Colon (tissue), 2 donors: ENCODE data around the gene LRMDA.

Experiments
- FAIRE-seq: peaks from 2 replicates; lab custom pipeline; 2012; peaks lifted over from hg19 to GRCh38; lab: Jason Lieb, UNC
- donor health status: control.
- donor health status: control.

Gene LRMDA

GRCh38 chr10:75925999-75926398 is 494.6 kb downstream of the LRMDA start:
- FAIRE-seq, result no peak

DNA sequence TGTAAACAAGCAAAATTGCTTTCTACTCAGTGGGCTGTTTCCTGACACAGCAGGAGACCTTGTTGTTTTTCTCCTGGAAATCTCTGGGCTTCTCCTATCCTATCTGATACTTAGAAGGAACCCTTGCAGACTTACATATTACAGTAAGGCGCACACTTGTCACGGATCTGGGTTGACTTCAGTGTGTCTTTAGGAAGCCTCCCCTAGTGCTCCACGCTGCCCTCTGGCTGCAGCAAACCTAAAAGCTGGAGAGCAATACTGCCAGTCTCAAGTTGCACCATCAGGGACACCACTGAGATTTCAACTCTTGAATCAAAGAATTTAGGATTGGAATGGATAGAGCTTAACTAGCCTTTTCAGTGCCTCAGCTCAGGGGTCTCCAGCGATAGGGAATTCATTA is 495.3 kb downstream of the LRMDA start:
- FAIRE-seq, result no peak

GRCh38 chr10:75928231-75928630 is 496.8 kb downstream of the LRMDA start:
- FAIRE-seq, result no peak

- no peak for FAIRE-seq
These were observed 498.3 kb downstream of the LRMDA start for GRCh38 chr10:75929630-75930161.

GRCh38 chr10:75932921-75933320 is 501.5 kb downstream of the LRMDA start:
- no peak for FAIRE-seq

DNA sequence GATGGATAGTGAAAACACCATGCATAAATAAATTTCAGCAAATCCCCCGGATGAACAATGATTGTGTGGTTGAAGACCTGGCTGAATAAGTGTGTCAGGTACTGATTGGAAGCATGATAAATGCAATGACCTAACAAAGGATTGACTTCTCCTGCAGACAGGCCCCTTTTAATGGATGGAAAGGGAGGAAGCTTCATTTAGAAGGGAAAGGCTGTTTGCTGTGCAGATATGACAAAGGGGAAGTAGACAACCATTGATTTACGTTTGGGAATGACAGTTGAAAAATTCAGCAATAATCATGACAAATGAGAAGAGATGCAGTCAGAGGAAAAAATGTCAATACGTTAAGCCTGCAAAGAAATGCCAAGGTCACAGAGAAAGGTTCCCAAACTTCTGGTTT is 503.8 kb downstream of the LRMDA start:
- FAIRE-seq, result no peak

- no peak for FAIRE-seq
These were observed 504.4 kb downstream of the LRMDA start for GRCh38 chr10:75935650-75936400.

- FAIRE-seq, result no peak
These were observed 505.4 kb downstream of the LRMDA start for GRCh38 chr10:75936841-75937240.

DNA sequence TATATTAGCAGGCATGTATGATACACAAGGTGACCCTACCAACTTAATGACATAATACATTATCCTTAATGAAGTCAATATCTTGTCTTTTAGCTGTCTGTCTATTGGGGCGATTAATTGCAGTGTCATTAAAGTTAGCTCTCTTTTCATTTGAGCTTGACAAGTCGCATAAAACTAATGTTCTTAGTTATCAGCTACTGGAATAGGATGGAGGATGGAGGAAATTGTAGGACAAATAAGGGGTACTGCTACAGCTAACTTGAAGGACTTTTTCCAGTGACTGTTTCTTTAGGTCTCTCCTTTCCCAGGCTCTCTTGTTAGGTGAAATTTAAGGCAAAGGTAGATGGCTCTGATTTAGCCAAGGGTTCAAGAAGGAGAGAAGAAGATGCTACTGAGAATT is 506.4 kb downstream of the LRMDA start:
- no peak for FAIRE-seq

DNA sequence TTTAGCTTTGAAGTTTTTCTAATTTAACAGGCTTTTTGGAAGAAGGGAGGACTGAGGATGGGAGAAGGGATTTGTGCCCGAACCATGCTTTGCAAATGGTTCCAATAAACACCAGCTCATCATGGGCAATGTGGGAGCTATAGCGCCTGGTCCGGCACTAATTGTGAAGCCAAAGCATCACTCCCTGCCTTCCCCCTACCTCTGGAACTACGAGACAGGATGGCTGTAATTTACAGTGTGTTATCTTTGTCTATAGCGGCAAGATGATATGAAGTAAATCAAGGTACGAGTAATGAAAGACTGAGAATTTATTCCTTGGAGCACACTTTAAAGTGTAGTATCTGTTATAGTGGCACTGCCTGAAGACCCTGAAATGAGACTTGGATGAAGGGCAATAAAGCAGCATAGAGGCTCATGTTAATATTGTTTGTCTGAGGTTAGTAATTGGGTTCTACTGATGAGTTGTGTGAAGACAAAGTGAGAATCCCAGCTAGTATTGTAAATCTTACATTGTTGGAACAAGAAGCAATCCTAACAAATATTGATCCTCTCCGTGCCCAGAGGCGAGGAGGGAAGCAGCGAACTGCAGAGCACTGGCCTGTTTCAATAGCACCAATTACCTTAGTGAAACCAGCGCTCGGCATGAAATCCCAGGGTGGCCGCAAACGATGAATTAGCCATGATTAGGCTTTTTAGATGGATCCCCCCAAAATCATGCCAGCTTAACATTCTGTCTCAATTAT is 507.1 kb downstream of the LRMDA start:
- FAIRE-seq, result no peak

- FAIRE-seq, result no peak
These were observed 508.1 kb downstream of the LRMDA start for GRCh38 chr10:75939541-75939940.

DNA sequence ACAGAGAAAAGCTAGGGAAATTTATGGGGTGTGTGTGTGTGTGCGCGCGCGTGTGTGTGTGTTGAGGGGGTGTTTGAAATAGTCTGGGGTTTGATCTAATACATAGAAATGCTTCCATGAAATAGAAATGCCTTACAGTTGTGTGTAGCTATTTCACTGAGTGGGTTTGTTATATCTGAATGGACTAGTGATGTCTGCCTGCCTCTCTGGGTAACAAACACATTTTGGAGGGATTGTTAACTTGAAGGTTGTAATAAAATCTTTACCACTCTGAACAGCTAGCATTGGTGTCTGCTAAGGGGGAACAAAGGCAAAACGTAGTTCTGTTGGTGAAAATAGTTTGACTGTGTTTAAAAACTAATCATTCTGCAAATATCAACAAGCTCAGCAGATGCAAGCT is 509.3 kb downstream of the LRMDA start:
- FAIRE-seq, result no peak

DNA sequence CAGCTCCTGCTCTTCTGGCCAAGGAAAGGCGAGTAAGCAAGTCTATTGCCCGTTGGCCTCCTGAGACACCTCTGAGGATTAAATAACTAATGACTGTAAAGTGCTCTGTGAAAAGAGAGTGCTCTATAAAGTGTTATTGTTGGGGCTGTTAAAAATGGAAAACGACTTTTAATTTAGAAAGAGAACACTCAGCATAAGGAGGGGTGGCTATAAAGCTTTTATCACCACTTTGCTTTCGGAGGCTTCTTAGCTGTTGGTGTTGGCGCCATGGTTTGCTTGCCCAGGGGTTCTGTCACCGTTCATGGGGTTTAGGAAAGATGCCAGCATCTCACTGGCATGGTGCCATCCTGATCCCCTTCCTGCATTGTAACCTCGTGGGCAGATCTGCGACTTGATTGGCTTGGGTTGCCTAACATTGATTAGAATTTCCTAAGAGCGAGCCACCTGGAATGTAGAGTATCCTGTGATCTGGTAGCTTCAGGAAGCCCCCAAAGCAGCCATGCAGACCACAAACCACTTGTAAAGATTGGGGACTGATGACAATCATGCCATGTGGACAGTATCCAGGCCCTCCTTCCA is 509.9 kb downstream of the LRMDA start:
- FAIRE-seq, result no peak

DNA sequence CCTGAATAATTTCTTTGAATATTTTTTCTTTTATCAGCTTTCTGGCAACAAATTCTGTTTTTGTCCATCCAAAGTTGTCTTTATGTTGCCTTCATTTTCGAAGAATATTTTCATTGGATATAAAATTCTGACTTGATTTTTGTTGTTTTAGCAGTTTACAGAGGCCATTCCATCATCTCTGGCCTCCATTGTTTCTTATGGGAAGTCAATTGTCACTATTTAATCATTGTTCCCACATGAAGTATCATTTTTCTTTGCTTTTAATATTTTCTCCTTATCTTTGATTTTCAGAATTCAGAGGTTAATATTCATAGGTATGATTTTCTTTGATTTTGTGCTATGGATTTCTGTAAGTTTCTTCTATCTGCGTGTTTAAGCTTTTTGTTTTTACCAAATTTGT is 512.6 kb downstream of the LRMDA start:
- no peak for FAIRE-seq

DNA sequence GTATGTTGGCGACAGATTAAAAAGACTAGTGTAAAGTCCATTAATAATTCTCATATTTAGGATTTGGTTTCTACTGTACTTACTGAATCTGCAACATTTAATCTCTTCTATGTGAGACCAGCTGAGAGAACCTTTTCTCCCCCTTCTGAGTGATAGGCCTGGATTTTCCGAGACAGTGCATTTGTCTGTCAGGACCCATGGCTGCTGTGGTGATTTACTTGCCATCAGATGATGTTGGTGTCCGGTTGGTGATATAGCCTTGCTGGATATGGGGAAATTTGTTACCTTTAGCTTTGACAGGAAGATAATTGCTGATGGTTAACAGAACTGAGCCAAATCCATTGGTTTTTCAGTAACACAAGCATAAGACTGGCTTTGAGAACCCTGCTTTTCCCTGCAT is 517.2 kb downstream of the LRMDA start:
- no peak for FAIRE-seq

DNA sequence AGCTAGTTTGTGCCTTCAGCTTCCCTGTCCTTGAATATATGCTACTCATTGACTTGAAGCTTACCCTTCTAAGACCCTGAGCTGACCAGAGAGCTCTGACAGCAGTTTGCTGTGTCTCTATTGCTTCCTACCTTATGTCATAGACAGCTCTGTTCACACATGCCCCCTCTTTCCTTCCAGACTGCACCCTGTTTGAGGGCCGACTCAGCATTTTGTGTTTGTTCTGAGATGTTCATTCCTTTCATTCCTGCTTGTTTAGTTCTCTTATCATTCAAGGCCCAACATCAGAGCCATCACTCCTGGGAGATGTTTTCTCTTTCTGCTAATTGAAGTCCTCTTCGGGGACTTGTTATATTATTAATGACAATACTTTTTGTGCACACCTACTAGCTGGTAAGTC is 518.9 kb downstream of the LRMDA start:
- no peak for FAIRE-seq

DNA sequence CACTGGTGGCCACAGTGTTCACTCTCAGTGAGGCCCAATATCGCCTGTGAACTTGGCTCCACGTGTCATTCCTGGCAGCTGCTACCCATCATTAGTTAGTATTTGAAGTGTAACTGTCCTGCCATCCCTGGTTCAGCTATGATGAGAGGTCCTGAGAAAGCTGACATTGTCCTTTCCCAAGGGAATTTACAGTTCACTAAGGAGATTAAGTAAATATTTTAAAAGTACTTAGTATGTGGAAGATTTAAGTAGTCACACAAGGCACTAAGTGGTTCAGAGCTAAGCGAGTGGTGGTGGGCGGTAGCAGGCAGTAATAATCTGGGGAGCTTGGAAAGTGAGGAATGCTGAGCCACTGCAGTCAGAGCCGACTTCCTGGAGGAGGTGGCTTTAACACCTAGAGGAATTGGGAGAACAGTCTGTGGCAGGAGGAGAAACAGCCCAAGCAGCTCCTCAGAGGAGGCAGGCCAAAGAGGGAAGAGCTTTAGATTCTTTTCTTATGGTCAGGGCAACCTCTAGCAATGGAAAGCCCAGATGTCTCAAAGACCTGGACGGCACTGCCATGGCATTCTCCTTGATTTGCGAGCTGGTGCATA is 519.7 kb downstream of the LRMDA start:
- no peak for FAIRE-seq

DNA sequence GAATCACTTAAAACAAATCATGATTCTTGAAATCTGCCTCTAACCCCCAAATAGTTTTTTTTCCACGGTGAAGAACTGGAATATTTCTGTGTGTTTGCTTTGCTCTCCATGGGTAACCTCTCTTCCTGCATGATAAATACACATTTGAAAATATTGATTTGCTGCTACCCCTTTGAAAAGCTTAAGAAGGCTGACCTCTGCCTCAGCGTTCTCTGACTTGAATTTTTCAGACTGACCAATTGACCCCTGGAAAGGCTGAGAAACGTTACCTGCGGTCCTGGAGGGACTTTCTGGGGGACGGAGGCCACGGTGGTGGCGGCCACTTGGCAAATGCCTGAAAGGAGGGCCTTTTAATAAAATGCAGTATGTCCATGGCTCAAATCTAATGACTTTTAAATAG is 520.2 kb downstream of the LRMDA start:
- no peak for FAIRE-seq

DNA sequence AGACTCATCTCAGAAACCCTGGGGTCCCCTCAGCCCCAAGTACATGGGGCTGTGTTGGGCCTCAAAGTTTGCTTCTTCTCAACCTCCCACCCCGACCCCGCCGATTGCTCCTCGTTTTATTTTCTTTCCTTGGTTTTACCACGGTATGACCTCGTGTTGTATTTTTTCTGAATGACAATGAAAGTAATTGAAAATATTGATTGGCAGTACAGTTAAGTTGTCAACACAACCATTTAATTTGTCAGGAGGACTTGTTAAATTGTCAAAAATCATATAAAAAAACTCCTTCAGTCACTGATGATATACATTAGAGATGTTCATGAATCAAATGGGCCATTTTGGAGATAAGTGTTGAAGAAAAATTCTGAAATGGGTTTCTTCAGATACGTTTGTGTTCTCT is 520.7 kb downstream of the LRMDA start:
- FAIRE-seq, result no peak

DNA sequence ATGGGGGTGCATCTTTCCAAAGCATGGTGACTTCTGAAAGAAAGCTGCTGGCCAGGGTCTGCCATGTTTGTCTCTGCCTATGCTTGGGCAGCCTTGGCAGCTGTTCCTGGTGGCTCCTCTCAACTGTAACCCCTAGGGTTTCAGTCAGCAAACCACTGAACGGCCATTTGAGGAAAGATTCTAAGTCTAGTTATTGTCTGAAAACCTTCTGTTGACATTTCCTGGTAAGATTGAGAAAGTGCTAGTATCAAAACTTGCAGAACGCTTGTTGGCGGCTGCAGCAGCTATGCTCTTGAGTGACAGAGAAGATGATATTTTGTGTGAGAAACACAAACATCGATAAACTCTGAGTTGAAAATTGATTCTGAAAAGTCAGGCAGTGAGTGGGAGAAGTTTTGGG is 523.1 kb downstream of the LRMDA start:
- no peak for FAIRE-seq

GRCh38 chr10:75955973-75956502 is 524.6 kb downstream of the LRMDA start:
- no peak for FAIRE-seq

GRCh38 chr10:75956624-75957023 is 525.2 kb downstream of the LRMDA start:
- FAIRE-seq, result no peak
